GM08714 (cell line): ENCODE data around the gene SLITRK1.

Experiments
- H3K4me3 ChIP-seq: fragments of 200-500 bp; sonication (Bioruptor generic); 2 replicates; pipeline ENCODE4 v1.5.1; 2014; ENCODE audit warnings: mild to moderate bottlenecking, low read length, inconsistent platforms
- ZNF274 ChIP-seq: IDR thresholded peaks from 2 replicates; pipeline ENCODE4 v1.6.1; 2012; ENCODE audit warnings: mild to moderate bottlenecking, low read depth, low read length

Gene SLITRK1, protein sequence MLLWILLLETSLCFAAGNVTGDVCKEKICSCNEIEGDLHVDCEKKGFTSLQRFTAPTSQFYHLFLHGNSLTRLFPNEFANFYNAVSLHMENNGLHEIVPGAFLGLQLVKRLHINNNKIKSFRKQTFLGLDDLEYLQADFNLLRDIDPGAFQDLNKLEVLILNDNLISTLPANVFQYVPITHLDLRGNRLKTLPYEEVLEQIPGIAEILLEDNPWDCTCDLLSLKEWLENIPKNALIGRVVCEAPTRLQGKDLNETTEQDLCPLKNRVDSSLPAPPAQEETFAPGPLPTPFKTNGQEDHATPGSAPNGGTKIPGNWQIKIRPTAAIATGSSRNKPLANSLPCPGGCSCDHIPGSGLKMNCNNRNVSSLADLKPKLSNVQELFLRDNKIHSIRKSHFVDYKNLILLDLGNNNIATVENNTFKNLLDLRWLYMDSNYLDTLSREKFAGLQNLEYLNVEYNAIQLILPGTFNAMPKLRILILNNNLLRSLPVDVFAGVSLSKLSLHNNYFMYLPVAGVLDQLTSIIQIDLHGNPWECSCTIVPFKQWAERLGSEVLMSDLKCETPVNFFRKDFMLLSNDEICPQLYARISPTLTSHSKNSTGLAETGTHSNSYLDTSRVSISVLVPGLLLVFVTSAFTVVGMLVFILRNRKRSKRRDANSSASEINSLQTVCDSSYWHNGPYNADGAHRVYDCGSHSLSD

DNA sequence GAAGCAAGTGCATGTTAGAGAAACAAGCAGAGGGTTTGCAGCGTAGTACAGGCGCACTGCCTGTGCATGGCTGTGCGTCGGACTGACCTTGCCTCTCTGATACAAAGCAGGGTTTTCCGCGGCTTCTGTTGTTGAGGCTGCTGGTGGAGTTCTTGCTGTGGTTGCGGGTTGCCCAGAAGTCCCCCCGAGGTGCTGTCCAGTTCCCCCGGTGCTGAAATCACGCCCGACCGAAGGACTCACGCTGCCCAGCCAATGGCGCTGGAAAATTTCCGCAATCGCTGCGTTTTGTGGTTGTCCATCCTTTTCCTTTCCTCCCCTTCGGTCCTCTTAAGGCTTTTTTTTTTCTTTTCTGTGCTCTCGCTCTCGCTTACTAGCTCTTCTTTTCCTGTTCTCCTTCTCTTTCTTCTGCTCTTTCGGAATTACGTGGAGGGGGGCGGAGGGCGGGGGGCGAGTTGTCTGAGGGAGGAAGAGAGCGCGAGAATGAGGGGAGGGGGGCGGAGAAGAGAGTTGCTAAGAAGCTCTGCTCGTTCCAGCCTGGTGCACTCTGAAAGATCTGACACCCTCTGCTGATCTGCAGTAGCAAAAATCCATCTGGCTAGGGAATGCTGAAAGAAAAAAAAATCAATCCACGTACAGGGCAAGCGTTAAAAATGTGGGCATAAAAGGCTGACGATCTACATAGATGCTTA, at the start of gene SLITRK1:
Gene SLITRK1 (minus strand): TSS at position 558 of the 689 bp plus-strand sequence. CDS start 967 bp downstream, outside the sequence.
- H3K4me3 ChIP-seq = no peak within 1 kb of the TSS
- no peak for TF ChIP-seq ZNF274

DNA sequence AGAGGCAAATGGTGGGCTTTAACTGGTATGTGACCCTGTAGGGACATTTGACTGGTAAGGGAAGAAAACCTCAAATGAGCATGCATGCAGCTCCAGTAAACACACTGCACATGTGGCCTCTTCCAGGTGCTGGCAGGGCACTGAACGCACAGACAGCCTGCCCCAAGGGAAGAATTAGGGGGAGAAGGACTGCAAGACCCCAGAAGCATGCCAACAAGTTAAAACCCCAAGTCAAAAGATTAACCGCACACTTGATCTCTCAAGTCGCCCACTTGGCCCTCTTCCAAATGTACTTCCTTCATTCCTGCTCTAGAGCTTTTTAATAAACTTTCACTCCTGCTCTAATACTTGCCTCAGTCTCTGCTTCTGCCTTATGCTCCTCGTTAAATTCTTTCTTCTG, 46.9 kb upstream of the SLITRK1 start:
- TF ChIP-seq ZNF274 = no peak
- no peak overlapping the region for H3K4me3 ChIP-seq

DNA sequence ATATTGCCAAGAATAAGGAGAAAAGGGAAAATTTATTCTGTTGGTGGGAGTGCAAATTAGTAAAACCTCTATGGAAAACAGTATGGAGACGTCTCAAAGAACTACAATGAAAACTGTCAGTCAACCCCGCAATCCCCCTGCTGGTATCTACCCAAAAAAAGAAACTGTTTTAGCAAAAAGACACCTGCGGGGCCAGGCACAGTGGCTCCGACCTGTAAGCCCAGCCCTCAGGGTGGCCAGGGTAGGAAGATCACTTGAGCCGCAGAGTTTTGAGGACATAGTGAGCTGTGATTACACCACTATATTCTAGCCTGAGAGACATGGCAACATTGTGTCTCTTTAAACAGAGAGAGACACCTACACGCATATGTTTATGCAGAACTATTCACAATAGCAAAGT, 37.5 kb upstream of the SLITRK1 start:
- TF ChIP-seq ZNF274 = no peak

DNA sequence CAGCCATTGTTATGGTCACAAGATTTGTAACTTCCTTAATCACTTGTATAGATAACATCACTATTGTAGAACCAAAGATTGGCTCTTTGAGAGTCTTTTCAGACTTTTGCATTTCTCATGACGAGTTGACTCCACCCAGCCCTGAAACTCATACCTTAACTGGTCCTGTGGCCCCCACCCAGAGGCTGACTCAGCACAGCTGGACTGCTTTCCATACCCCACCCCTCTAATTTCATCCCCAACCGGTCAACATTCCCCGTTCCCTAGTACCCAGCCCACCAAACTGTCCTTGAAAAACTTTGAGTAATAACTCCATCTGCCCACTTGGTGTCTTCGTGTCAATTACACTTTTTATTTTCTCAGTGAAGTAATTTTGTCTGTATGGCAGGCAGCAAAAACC, 32.1 kb upstream of the SLITRK1 start:
- no peak for TF ChIP-seq ZNF274
- no peak overlapping the region for H3K4me3 ChIP-seq

More for the DNA sequence above, 37.5 kb upstream of the SLITRK1 start:
- H3K4me3 ChIP-seq = no peak overlapping the region

DNA sequence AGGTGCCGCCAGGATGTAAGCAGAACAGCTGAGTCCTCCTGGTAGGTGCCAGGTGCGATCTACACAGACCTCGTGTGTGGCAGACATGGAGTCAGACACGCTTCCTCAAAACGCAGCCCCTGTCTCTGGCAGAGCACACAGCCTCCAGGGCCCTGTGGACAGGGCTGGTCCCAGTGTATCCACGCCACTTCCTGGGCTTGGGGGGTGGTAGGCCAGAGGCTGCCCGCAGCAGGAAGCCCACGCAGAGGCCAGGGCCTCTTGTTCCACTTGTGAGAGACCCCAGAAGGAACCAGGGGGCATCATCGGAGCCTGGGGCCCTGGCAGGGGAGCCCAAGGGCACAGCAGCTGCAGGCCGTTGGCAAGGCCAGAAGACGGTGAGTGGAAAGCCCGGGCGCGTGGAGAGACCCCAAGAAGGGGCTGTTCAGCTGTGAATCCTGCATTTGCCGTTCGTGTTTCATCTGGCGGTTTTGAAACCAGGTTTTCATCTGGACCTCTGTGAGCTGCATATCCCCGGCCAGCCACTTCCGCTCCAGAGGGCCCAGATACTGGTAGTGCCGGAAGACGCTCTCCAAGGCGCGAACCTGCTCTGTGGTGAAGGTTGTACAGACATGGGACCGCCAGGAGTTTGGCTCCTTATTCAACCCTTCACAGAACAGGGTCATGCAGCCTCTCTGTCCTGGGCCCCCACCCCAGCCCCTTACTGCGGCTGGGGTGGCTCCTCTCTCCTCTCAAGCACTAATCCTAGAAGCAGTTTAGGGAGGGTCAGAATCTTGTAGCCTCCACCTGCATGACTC, 25.1 kb upstream of the SLITRK1 start:
- TF ChIP-seq ZNF274 = no peak
- no peak overlapping the region for H3K4me3 ChIP-seq

DNA sequence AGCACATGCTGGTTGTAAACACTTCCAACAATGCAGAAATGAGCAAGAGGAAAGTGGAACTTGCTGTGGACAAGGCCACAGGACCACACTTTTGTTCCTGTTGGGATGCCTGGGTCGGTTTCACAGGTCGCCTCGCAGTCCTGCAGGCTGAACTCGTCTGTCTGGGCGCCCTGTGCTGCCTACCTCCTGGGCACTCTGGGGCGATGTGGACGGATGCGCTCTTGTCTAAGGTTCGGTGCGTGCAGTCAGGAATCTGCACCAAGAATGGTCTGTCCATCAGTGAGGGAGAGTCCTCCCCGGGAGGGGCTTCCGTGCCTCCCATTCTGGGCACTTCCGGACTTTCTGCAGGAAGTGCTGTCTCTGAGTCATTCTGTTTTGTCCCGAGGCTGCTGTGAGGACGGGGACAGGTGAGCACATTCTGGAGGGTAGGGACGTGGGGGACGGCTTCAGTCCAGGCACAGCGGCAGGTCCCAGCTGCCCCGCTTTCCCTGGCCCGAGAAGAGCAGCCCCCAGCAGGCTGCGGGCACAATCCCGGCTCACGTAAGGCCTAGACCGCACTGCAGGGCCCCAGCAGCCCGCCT, 24.1 kb upstream of the SLITRK1 start:
- no peak overlapping the region for H3K4me3 ChIP-seq
- TF ChIP-seq ZNF274 = no peak

DNA sequence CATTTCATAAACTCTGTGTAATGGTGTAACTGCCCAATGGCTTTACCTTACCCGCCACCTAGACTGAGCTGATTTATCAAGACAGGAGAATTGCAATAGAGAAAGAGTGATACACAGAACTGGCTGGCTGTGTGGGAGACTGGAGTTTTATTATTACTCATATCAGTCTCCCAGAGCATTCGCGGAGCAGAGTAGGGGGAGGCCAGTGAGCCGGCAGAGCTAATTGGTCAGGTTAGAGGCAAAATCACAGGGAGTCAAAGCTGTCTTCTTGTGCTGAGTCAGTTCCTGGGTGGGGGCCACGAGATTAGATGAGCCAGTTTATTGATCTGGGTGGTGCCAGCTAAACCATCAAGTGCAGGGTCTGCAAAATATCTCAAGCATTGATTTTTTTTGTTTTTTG, 23.4 kb upstream of the SLITRK1 start:
- no peak overlapping the region for H3K4me3 ChIP-seq
- no peak for TF ChIP-seq ZNF274

DNA sequence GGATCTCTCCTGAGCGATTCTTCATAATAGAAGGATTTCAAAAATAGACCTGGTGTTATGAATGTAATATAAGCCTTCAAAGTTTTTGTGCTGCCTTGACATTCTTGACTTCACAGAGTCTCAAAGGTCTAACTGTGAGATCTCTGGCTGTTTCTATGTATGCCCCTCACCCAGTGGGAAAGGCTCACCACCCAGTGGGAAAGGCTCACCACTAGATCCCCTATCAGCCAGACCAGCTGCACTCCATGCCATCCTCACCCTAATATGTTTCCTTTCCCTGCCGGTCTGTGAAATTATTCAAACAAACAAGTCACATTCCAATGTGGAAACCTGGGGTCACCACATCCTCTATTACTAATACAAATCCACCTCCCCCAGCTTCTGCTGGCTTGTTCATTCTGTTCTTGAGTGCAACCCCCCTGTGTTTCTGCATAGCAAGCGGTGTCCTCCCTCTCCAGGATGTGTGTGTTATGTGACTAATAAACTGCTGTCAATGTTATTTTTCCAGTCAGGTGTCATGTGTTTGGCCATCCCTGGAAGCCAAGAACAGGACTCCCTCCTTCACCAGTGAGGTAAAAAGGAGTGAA, 13.8 kb upstream of the SLITRK1 start:
- H3K4me3 ChIP-seq = no peak overlapping the region
- no peak for TF ChIP-seq ZNF274

DNA sequence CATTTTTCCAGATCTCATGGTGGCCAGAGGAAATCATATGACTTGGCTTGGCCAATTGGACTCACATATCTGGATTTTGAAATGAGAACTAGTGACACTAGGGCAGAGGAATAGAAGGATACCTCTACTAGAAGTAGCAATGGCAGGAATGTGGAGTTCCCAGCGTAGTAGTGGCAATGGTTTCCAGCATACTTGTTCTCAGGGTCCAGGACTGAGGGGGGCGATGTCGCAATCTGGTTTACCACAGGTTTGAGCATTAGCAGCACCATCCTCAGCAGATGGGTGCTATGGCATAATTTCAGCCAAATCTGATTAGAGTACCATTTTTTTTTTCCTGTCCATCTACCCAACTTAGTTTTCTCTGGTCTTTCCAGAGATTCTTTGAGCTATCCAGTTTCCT, 8.1 kb upstream of the SLITRK1 start:
- H3K4me3 ChIP-seq = no peak overlapping the region
- no peak for TF ChIP-seq ZNF274

DNA sequence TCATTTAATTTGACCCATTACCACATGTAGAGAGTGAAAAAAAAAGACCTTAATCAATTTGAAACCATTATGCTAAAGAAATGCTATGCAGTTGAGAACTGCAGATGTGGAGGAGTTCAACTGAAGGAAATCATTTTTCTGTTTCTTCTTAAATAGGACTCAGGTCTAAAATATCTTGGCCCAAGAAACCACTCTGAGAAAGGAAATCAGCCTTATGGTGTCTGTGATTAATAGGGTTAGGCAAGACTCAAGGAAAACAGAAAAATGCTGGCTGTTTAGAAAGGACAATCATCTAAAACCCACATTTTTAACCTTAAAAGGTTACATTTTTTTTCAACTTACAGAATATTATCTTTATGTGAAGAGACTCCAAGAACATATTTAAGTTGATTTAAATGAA, 1.9 kb upstream of the SLITRK1 start:
- no peak for TF ChIP-seq ZNF274
- H3K4me3 ChIP-seq = no peak overlapping the region

DNA sequence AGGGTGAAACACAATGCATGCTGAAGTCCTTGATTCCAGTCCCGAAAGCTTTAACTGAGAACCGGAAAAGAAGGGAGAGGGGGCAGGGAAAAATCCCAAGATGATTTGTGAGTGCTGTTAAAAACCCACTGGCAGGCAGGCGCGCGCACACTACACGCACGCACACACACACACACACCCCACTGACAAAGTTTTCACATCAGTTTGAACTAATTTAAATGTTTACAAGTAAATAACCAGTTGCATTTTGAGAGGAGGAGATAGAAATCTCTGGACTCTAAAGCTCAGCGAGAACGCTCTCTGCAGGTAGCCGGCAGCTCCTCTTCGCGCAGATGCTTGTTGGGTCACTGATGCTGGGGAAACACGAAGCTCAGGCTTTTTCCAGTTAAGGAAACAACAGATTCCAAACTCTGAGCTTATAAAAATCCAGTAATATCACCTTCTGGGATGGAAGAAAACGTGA, 818 bp upstream of the SLITRK1 start:
- no peak overlapping the region for H3K4me3 ChIP-seq
- TF ChIP-seq ZNF274 = no peak

DNA sequence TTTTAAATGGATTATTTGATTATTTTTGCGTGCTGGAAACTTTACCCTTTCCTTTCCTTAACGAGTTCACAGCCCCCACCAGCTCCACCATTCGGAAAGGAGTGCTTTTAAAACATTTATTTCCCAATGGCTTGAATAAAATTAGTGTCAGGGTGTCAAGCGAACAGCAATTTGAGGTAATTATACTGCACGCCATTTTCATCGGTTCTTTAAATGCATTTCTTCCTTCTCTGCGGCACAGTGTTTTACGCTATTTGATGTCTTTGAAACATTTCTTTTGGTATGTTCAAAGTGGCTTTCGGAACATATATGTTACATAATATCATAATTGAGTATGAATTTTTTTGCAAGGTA, 309 bp upstream of the SLITRK1 start:
- no peak overlapping the region for H3K4me3 ChIP-seq
- no peak for TF ChIP-seq ZNF274

DNA sequence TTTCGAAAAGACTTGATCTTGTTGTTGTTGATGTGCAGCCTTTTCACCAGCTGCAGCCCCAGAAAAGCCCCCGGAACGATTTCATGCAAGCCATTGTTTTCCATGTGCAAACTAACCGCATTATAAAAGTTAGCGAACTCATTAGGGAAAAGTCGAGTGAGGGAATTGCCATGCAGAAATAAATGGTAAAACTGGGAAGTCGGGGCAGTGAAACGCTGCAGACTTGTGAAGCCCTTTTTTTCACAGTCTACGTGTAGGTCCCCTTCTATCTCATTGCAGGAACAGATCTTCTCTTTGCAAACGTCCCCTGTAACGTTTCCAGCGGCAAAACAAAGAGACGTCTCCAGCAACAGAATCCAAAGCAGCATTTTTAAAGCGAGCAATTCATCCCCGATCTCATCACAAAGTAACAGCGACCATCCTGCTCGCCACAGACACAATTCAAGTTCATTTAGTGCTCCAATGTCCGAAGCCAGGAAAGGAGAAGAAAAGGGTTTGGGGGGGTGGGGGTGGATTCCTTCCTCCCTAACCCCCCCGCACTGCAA, 1.1 kb downstream of the SLITRK1 start:
- no peak for TF ChIP-seq ZNF274
- H3K4me3 ChIP-seq = no peak overlapping the region
